Activated T-helper 1 cell treated with anti-CD3 and anti-CD28 coated beads, Interleukin-12 subunit alpha, Interleukin-12 subunit beta, Interleukin-2, Interleukin-4 antibody, amounts not matched to agents 30 ng/mL and 10 ng/mL and 1 ng/mL, durations not matched to agents 14 hours and 24 hours and 36 hours (primary cell): ENCODE data around the gene SEMA3D. TPM values are rescaled to one million over a fixed set of nuclear protein-coding genes. Genes with fewer than 3 reads are reported as not detected.

Source experiments
- DNase-seq: peaks from one replicate; pipeline ENCODE4 v3.0.0; 2021; ENCODE audit warnings: low spot score
- H3K27ac Mint-ChIP-seq: one replicate; pipeline ENCODE4 v1.8.0; 2021; ENCODE audit warnings: mild to moderate bottlenecking, mixed read lengths
- H3K27me3 Mint-ChIP-seq: one replicate; pipeline ENCODE4 v1.8.0; 2022; ENCODE audit warnings: mild to moderate bottlenecking, moderate library complexity, mixed read lengths; ENCODE audit not compliant: insufficient read depth
- H3K36me3 Mint-ChIP-seq: one replicate; pipeline ENCODE4 v1.8.0; 2021; ENCODE audit warnings: low read depth, mixed read lengths
- H3K4me1 Mint-ChIP-seq: one replicate; pipeline ENCODE4 v1.8.0; 2021; ENCODE audit warnings: low read depth, mixed read lengths
- H3K4me3 Mint-ChIP-seq: one replicate; pipeline ENCODE4 v1.8.0; 2021; ENCODE audit warnings: mild to moderate bottlenecking, moderate library complexity, mixed read lengths
- H3K9me3 Mint-ChIP-seq: one replicate; pipeline ENCODE4 v1.8.0; 2021; ENCODE audit warnings: mixed read lengths
- intact Hi-C: fragments of 100-400 bp; cut with micrococcal nuclease; formaldehyde crosslinking; loops from one replicate; pipeline ENCODE4 v1.15.1; 2024
- total RNA-seq: library from RNA; stranded (reverse); gene quantifications from 2 replicates; pipeline ENCODE4 v1.2.3, GENCODE V29; 2022

Gene SEMA3D
- total RNA-seq, 1 donor from 2014 or later = 0.60 TPM

DNA sequence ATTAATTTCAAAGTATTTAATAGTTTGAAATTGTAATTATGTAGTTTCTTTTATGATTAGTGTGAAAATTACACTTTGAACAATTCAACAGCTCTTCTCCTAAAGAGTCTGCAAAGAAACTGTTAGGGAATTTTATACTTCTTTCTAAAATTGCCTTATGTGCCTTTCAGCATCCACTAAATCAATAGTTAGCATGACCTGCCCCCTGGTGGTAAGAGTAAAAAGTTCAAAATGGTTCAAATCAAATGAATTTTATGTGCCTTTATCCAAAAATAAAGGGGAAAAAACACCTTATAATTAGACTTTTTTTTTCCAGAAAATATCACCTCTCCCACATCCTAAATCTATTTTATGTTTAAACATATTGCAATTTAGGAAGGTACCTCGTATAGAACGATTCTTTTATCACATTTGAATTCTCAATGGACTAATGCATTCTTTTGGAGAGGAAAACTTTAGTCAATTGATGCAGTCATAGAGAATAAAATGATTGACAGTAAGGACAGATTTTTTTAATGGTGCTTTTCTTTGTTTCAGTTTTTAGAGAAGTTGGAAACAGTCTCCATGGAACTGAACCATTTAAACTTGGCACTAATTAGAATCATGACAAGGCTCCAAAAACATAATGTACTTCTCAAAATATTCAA lies 163.7 kb downstream of the SEMA3D start:
- intact Hi-C loops = loop anchor here (1.0 to 10.0 kb wide), 3 partner anchors 568 to 1087 kb away; no protein-coding TSS in a partner anchor
- no peak overlapping the region for H3K4me3 Mint-ChIP-seq
- no peak overlapping the region for H3K27ac Mint-ChIP-seq
- no peaks in the 10 kb centered on the region for H3K4me1 Mint-ChIP-seq
- no peak for DNase-seq
- H3K36me3 Mint-ChIP-seq = no peaks in the 10 kb centered on the region
- no peaks in the 10 kb centered on the region for H3K9me3 Mint-ChIP-seq
- peaks cover 2% of the 10 kb centered on the region for H3K27me3 Mint-ChIP-seq

- Mint-ChIP-seq H3K36me3 (no peaks in the 10 kb centered on the region), H3K4me1 (no peaks in the 10 kb centered on the region), H3K9me3 (no peaks in the 10 kb centered on the region), H3K27ac (no peak overlapping the region), H3K27me3 (peaks cover 2% of the 10 kb centered on the region), H3K4me3 (no peak overlapping the region)
- no peak for DNase-seq
- intact Hi-C loops = loop anchor here (10.0 kb wide), 1 partner anchor 567 kb away; no protein-coding TSS in a partner anchor
Measured at GRCh38 chr7:85022064-85022697, 164.7 kb downstream of the SEMA3D start.

DNA sequence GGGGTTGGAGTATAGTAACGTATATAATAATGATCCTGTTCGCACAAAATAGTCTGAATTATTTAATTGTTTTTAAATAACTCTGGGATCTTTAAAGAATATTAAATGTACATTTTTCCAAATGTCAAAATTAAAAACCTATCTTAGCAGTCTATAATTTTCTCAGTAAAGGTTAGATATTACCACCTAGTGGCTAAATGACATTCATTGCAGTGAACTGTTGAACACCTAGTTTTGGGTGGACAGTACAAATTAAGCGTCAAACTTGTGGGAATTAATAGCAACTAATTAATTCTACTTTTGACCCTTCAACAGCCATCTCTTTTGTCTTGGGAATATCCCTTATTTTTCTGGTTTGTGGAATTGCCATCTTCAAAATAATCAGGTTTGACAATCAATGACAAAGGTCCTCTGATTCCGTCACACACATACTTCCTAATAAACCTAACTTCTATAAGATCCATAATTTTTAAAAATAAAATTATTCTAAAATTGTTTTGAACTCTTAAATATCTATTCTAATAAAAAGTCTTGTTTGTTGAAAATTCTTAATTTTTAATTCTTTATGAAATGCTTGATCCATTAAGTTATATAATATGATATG lies 165.7 kb downstream of the SEMA3D start:
- Mint-ChIP-seq H3K36me3 (no peaks in the 10 kb centered on the region), H3K9me3 (no peaks in the 10 kb centered on the region), H3K4me3 (no peak overlapping the region), H3K27ac (no peak overlapping the region), H3K4me1 (no peaks in the 10 kb centered on the region), H3K27me3 (peaks cover 5% of the 10 kb centered on the region)
- no peak for DNase-seq
- intact Hi-C loops = loop anchor here (10.0 kb wide), 1 partner anchor 566 kb away; no protein-coding TSS in a partner anchor

DNA sequence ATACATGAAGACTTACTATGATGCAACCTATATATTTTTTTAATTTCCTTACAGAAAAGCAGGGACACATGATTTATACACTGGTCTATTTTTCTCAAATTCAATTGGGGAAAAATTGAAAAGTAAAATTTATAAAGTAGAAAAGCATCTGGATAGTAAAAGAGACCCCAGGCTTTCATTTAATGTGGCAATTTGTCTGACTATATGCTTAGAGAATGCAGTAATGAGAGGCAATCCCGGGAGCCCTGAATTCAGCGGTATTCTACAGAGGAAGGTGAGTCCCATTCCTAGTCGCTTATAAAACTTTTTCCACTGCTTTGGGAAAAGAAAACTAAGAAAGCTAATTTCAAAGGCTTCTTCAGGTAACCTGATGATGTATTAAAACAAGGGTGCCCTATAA lies 167.1 kb downstream of the SEMA3D start:
- no peaks in the 10 kb centered on the region for H3K9me3 Mint-ChIP-seq
- peaks cover 5% of the 10 kb centered on the region for H3K27me3 Mint-ChIP-seq
- H3K4me3 Mint-ChIP-seq = no peak overlapping the region
- intact Hi-C loops = loop anchor here (10.0 kb wide), 2 partner anchors 395 to 565 kb away; no protein-coding TSS in a partner anchor
- no peaks in the 10 kb centered on the region for H3K4me1 Mint-ChIP-seq
- no peak overlapping the region for H3K27ac Mint-ChIP-seq
- DNase-seq = no peak
- H3K36me3 Mint-ChIP-seq = no peaks in the 10 kb centered on the region

GRCh38 chr7:85019176-85019575 lies 167.7 kb downstream of the SEMA3D start:
- no peaks in the 10 kb centered on the region for H3K9me3 Mint-ChIP-seq
- no peak overlapping the region for H3K27ac Mint-ChIP-seq
- no peak overlapping the region for H3K4me3 Mint-ChIP-seq
- H3K36me3 Mint-ChIP-seq = no peaks in the 10 kb centered on the region
- intact Hi-C loops = loop anchor here (10.0 kb wide), 1 partner anchor 394 kb away; no protein-coding TSS in a partner anchor
- no peak for DNase-seq
- no peaks in the 10 kb centered on the region for H3K4me1 Mint-ChIP-seq
- H3K27me3 Mint-ChIP-seq = peaks cover 5% of the 10 kb centered on the region

DNA sequence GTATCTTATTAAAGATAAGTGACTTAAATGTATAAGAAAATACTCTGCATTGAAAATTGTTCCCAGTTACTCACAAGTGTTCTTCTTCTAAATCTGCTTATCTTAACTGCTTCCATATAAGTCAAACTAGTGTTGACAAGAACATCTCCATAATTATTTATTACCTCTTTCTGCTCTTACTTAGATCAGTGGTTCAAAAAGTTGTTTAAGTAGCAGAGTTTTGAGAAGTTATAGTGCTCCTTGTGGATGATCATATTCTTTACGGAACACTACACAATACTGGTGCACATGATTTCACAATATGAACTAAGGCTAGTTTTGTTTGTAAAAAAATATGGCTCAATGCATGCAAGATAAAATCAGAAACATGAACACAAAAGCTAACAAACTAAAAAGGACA lies 168.4 kb downstream of the SEMA3D start:
- no peaks in the 10 kb centered on the region for H3K4me1 Mint-ChIP-seq
- H3K27ac Mint-ChIP-seq = no peak overlapping the region
- peaks cover 5% of the 10 kb centered on the region for H3K27me3 Mint-ChIP-seq
- H3K9me3 Mint-ChIP-seq = no peaks in the 10 kb centered on the region
- no peak overlapping the region for H3K4me3 Mint-ChIP-seq
- no peaks in the 10 kb centered on the region for H3K36me3 Mint-ChIP-seq
- no peak for DNase-seq
- intact Hi-C loops = loop anchor here (10.0 kb wide), 1 partner anchor 394 kb away; no protein-coding TSS in a partner anchor

- Mint-ChIP-seq H3K27me3 (peaks cover 5% of the 10 kb centered on the region), H3K36me3 (no peaks in the 10 kb centered on the region), H3K4me1 (no peaks in the 10 kb centered on the region), H3K27ac (no peak overlapping the region), H3K9me3 (no peaks in the 10 kb centered on the region), H3K4me3 (no peak overlapping the region)
- DNase-seq = no peak
- intact Hi-C loops = loop anchor here (10.0 kb wide), 1 partner anchor 391 kb away; no protein-coding TSS in a partner anchor
Measured at GRCh38 chr7:85016286-85016685, 170.6 kb downstream of the SEMA3D start.

- Mint-ChIP-seq H3K36me3 (no peaks in the 10 kb centered on the region), H3K27me3 (peaks cover 5% of the 10 kb centered on the region), H3K27ac (no peak overlapping the region), H3K4me1 (no peaks in the 10 kb centered on the region), H3K4me3 (no peak overlapping the region), H3K9me3 (no peaks in the 10 kb centered on the region)
- intact Hi-C loops = loop anchor here (10.0 kb wide), 1 partner anchor 390 kb away; no protein-coding TSS in a partner anchor
- DNase-seq = no peak
Measured at GRCh38 chr7:85014936-85015660, 171.8 kb downstream of the SEMA3D start.

DNA sequence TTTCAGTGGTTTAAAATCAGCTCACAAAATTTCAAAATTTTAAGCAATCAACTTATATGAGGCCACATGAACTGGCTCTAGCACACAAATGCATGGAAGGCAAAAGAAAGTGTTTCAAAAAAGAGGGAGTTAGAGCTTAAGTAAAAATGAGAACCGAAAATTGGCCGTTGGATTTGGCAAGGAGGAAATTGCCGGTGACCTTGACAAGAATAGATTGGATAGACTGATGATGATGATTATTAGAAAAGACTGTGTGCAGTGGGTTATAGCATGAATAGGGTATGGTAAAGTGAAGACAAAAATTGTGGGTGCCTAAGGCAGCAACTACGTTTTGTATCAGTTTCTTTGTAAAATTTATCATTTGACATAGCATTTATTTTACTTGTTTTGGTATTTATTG lies 175.7 kb downstream of the SEMA3D start:
- intact Hi-C loops = loop anchor here (10.0 kb wide), 1 partner anchor 386 kb away; no protein-coding TSS in a partner anchor
- H3K4me1 Mint-ChIP-seq = no peaks in the 10 kb centered on the region
- H3K27ac Mint-ChIP-seq = no peak overlapping the region
- H3K9me3 Mint-ChIP-seq = no peaks in the 10 kb centered on the region
- no peak overlapping the region for H3K4me3 Mint-ChIP-seq
- H3K36me3 Mint-ChIP-seq = no peaks in the 10 kb centered on the region
- no peaks in the 10 kb centered on the region for H3K27me3 Mint-ChIP-seq
- no peak for DNase-seq

DNA sequence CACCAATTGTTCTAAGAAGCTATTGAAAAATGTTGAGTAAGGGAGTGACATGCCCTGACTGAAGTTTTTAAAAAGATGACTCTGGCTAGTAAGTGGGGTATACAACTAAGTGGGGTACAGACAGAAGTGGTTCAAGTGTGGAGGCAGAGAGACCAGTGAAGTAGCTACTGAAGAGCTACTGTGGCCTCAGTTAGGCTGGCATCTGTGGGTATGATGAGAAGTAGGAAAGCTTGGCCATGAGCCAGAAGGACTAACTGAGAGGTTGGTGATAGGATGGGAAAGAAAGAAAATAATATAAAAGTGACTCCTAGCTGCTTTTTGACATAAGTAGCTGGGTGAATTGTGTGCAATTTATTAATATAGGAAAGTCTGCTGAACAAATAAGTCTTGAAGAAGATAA lies 176.6 kb downstream of the SEMA3D start:
- no peak for DNase-seq
- H3K9me3 Mint-ChIP-seq = no peaks in the 10 kb centered on the region
- H3K4me1 Mint-ChIP-seq = no peaks in the 10 kb centered on the region
- no peak overlapping the region for H3K4me3 Mint-ChIP-seq
- H3K27ac Mint-ChIP-seq = no peak overlapping the region
- intact Hi-C loops = loop anchor here (10.0 kb wide), 1 partner anchor 386 kb away; no protein-coding TSS in a partner anchor
- no peaks in the 10 kb centered on the region for H3K36me3 Mint-ChIP-seq
- no peaks in the 10 kb centered on the region for H3K27me3 Mint-ChIP-seq

- intact Hi-C loops = no loop called here
- no peaks in the 10 kb centered on the region for H3K9me3 Mint-ChIP-seq
- no peaks in the 10 kb centered on the region for H3K36me3 Mint-ChIP-seq
- no peak for DNase-seq
- H3K27ac Mint-ChIP-seq = no peak overlapping the region
- no peak overlapping the region for H3K4me3 Mint-ChIP-seq
- no peaks in the 10 kb centered on the region for H3K27me3 Mint-ChIP-seq
- no peaks in the 10 kb centered on the region for H3K4me1 Mint-ChIP-seq
Measured at GRCh38 chr7:85006754-85007153, 180.1 kb downstream of the SEMA3D start.

GRCh38 chr7:85004402-85004801 lies 182.5 kb downstream of the SEMA3D start:
- H3K36me3 Mint-ChIP-seq = no peaks in the 10 kb centered on the region
- no peak overlapping the region for H3K4me3 Mint-ChIP-seq
- no peaks in the 10 kb centered on the region for H3K27me3 Mint-ChIP-seq
- intact Hi-C loops = no loop called here
- no peaks in the 10 kb centered on the region for H3K4me1 Mint-ChIP-seq
- no peak for DNase-seq
- no peak overlapping the region for H3K27ac Mint-ChIP-seq
- H3K9me3 Mint-ChIP-seq = no peaks in the 10 kb centered on the region
